SK-N-SH (cell line): ENCODE measurements around the gene METTL1. TPM values are rescaled to one million over a fixed set of nuclear protein-coding genes. Genes with fewer than 3 reads are reported as not detected.
A peak's percentile ranks its signal among the peaks of the same experiment; 100 is the strongest.

ENCODE experiments used
- CTCF ChIA-PET: fragments of 300-600, 350-600 bp; formaldehyde crosslinking; extraction: SDS; loops from one replicate; lab custom pipeline; 2021; lab: Yijun Ruan, JAX
- POLR2A ChIA-PET: fragments of 350-600 bp; sonication (Branson Sonifier 250); formaldehyde crosslinking; extraction: SDS; loops from one replicate; lab custom pipeline; 2020; ENCODE audit warnings: antibody characterized with exemption, inconsistent platforms; lab: Yijun Ruan, JAX
- DNase-seq: peaks from one replicate; pipeline ENCODE4 v3.0.0; 2012
- H2AFZ ChIP-seq: fragments of 200-600 bp; sonication (generic); 2 replicates; pipeline ENCODE4 v1.8.1; 2016; ENCODE audit warnings: antibody characterized with exemption, mild to moderate bottlenecking, low read depth
- H3F3A ChIP-seq: fragments of 200-600 bp; sonication (generic); replicated peaks from 2 replicates; pipeline ENCODE3; 2016; ENCODE audit warnings: antibody characterized with exemption, mild to moderate bottlenecking; ENCODE audit not compliant: insufficient read depth
- H3K27ac ChIP-seq, 2 experiments: fragments of 200-500 bp in 1 of 2; fragments of 200-600 bp in 1 of 2; sonication (Bioruptor generic) in 1 of 2; sonication (generic), shearing (Covaris generic) in 1 of 2; 2 replicates each; pipeline versions ENCODE4 v1.5.1 to v1.6.1; 2014 to 2016; ENCODE audit warnings: low read depth in 2 of 2, inconsistent platforms in 1 of 2, low read length in 1 of 2, mild to moderate bottlenecking in 1 of 2, mixed read lengths in 1 of 2
- H3K27me3 ChIP-seq: fragments of 200-600 bp; sonication (generic), shearing (Covaris generic); 2 replicates; pipeline ENCODE4 v1.6.1; 2016; ENCODE audit warnings: mixed run types; ENCODE audit not compliant: insufficient read depth
- H3K36me3 ChIP-seq, 2 experiments: fragments of 200-500 bp in 1 of 2; fragments of 200-600 bp in 1 of 2; sonication (Bioruptor generic) in 1 of 2; sonication (generic) in 1 of 2; replicated peaks in 1 of 2; 2 replicates each; pipeline versions ENCODE3 to v1.5.1; 2014 to 2016; ENCODE audit warnings: low read length in 1 of 2, mild to moderate bottlenecking in 1 of 2; ENCODE audit not compliant: insufficient read depth in 2 of 2, control insufficient read depth in 1 of 2
- H3K4me1 ChIP-seq, 2 experiments: fragments of 200-500 bp in 1 of 2; fragments of 200-600 bp in 1 of 2; sonication (Bioruptor generic) in 1 of 2; sonication (generic), shearing (Covaris generic) in 1 of 2; 2 replicates each; pipeline versions ENCODE4 v1.5.1 to v1.6.1; 2014 to 2016; ENCODE audit warnings: low read depth in 1 of 2, low read length in 1 of 2, mixed run types in 1 of 2; ENCODE audit not compliant: insufficient read depth in 2 of 2, control insufficient read depth in 1 of 2
- H3K4me2 ChIP-seq: fragments of 200-600 bp; sonication (generic), shearing (Covaris generic); 2 replicates; pipeline ENCODE4 v1.6.1; 2017; ENCODE audit warnings: mixed run types
- H3K4me3 ChIP-seq, 2 experiments: fragments of 200-500 bp in 1 of 2; fragments of 200-600 bp in 1 of 2; sonication (Bioruptor generic) in 1 of 2; sonication (generic), shearing (Covaris generic) in 1 of 2; 2 replicates each; pipeline versions ENCODE4 v1.5.1 to v1.8.1; 2014 to 2016; ENCODE audit warnings: low read depth in 2 of 2, inconsistent platforms in 1 of 2, low read length in 1 of 2, mild to moderate bottlenecking in 1 of 2, mixed read lengths in 1 of 2, moderate library complexity in 1 of 2
- H3K79me2 ChIP-seq: fragments of 200-600 bp; sonication (generic); 2 replicates; pipeline ENCODE4 v1.8.1; 2017; ENCODE audit warnings: mild to moderate bottlenecking; ENCODE audit not compliant: insufficient read depth
- H3K9ac ChIP-seq: fragments of 200-600 bp; sonication (generic); 2 replicates; pipeline ENCODE4 v1.6.1; 2017; ENCODE audit warnings: mixed run types
- H3K9me2 ChIP-seq: fragments of 200-600 bp; sonication (generic); 2 replicates; pipeline ENCODE4 v1.6.1; 2017; ENCODE audit warnings: mixed run types
- H3K9me3 ChIP-seq: fragments of 200-600 bp; sonication (generic); 2 replicates; pipeline ENCODE4 v1.6.1; 2017; ENCODE audit warnings: mixed run types, mild to moderate bottlenecking, moderate library complexity
- H4K20me1 ChIP-seq: fragments of 200-600 bp; sonication (generic); 2 replicates; pipeline ENCODE4 v1.6.1; 2017; ENCODE audit warnings: mild to moderate bottlenecking, mixed run types; ENCODE audit not compliant: insufficient read depth
- CHD2 ChIP-seq: fragments of 150-350 bp; IDR thresholded peaks from 2 replicates; pipeline ENCODE4 v1.6.1; 2018; ENCODE audit warnings: low read length; ENCODE audit not compliant: partially characterized antibody
- CTCF ChIP-seq: fragments of 200-600 bp; sonication (generic); IDR thresholded peaks from 2 replicates; pipeline ENCODE4 v1.6.1; 2017; ENCODE audit warnings: antibody characterized with exemption, mild to moderate bottlenecking, moderate library complexity
- EP300 ChIP-seq, 2 experiments: IDR thresholded peaks; 2 replicates each; pipeline versions ENCODE4 v1.4.0 to v1.6.1; 2012; ENCODE audit warnings: borderline replicate concordance in 1 of 2, low read depth in 1 of 2, low read length in 1 of 2
- FOXJ3 ChIP-seq: sonication (generic); formaldehyde crosslinking; IDR thresholded peaks from 2 replicates; pipeline ENCODE4 v1.5.1; 2020; ENCODE audit warnings: mild to moderate bottlenecking, missing genetic modification reagents
- IRF3 ChIP-seq: fragments of 150-350 bp; IDR thresholded peaks from 2 replicates; pipeline ENCODE4 v1.6.1; 2016; ENCODE audit warnings: mild to moderate bottlenecking, low read depth, low read length
- JUND ChIP-seq: IDR thresholded peaks from 2 replicates; pipeline ENCODE4 v1.4.0; 2012
- NRF1 ChIP-seq: IDR thresholded peaks from 2 replicates; pipeline ENCODE4 v1.6.1; 2012; ENCODE audit warnings: low read depth, mild to moderate bottlenecking, low read length
- POLR2AphosphoS5 ChIP-seq: IDR thresholded peaks from 2 replicates; pipeline ENCODE4 v1.6.1; 2012; ENCODE audit warnings: low read depth, low read length
- RAD21 ChIP-seq: IDR thresholded peaks from 2 replicates; pipeline ENCODE4 v1.6.1; 2012; ENCODE audit warnings: mild to moderate bottlenecking, low read length
- RCOR1 ChIP-seq: fragments of 150-350 bp; IDR thresholded peaks from 2 replicates; pipeline ENCODE4 v1.6.1; 2017; ENCODE audit warnings: antibody characterized with exemption, low read length
- REST ChIP-seq: IDR thresholded peaks from 2 replicates; pipeline ENCODE4 v1.6.1; 2012; ENCODE audit warnings: mild to moderate bottlenecking, low read depth, low read length, moderate library complexity
- TAF1 ChIP-seq: IDR thresholded peaks from 2 replicates; pipeline ENCODE4 v1.6.1; 2012; ENCODE audit warnings: low read depth, mild to moderate bottlenecking, low read length, moderate library complexity, borderline replicate concordance
- TEAD4 ChIP-seq: IDR thresholded peaks from 2 replicates; pipeline ENCODE4 v1.4.0; 2012; ENCODE audit warnings: mild to moderate bottlenecking, borderline replicate concordance; ENCODE audit not compliant: insufficient read depth
- USF1 ChIP-seq: IDR thresholded peaks from 2 replicates; pipeline ENCODE4 v1.4.0; 2012; ENCODE audit warnings: low read depth, borderline replicate concordance
- WGBS: methylation state at CpG from one replicate; pipeline ENCODE4 v1.1.6; 2017; ENCODE audit warnings: low lambda C conversion rate; 5-methylcytosine and 5-hydroxymethylcytosine counted together
- polyA plus RNA-seq, 3 experiments: library from polyadenylated mRNA; depleted of rRNA; stranded (reverse); fragments of >200 nt; gene quantifications; 2 replicates each; pipeline ENCODE4 v1.2.3, GENCODE V29; 2012
- TF ChIP-seq, protein P1 (sequence below): IDR thresholded peaks from 2 replicates; pipeline ENCODE4 v1.4.0; 2012; ENCODE audit warnings: low read depth, borderline replicate concordance
- TF ChIP-seq, protein P2 (sequence below): fragments of 150-350 bp; IDR thresholded peaks from 2 replicates; pipeline ENCODE4 v1.6.1; 2017; ENCODE audit warnings: antibody characterized with exemption, low read length, low read depth, borderline replicate concordance

The METTL1 gene
- polyA plus RNA-seq, 1 of the 3 experiments (the other 2 are of a cell fraction) = 28.0 TPM

DNA sequence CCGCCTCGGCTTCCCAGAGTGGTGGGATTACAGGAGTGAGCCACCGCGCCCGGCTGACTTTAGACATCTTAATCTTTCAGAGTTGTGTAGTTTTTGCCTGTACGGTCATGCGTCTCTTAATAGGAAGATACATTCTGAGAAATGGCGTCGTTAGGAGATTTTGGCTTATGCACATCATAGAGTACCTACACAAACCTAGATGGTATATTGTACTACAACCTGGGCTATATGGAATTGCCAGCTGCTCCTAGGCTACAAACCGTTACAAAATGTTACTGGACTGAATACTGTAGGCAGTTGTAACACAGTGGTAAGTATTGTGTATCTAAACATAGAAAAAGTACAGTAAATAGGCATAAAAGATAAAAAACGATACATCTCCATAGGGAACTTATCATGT lies 12.0 kb upstream of the METTL1 start:
- Histone ChIP-seq H4K20me1 (no peaks in the 10 kb centered on the region), H3K79me2 (peaks cover 36% of the 10 kb centered on the region), H3K4me1 (peaks cover 0 to 5% of the 10 kb centered on the region in 2 experiments; a peak in 1 of 4 replicates), H3K36me3 (peaks cover 24 to 41% of the 10 kb centered on the region in 2 experiments), H3K9me3 (no peaks in the 10 kb centered on the region), H2AFZ (no peak overlapping the region), H3K4me2 (peak overlapping the region; percentile 92; the same call in 1 of the 2 replicates), H3K27ac (no peak overlapping the region), H3K27me3 (no peaks in the 10 kb centered on the region), H3K9me2 (no peaks in the 10 kb centered on the region), H3F3A (peaks cover 18% of the 10 kb centered on the region), H3K9ac (no peak overlapping the region), H3K4me3 (no peak overlapping the region)
- CTCF ChIA-PET = interaction anchor here (0.6 to 2.0 kb wide), 7 partner anchors 19 to 122 kb away, joined by 3 to 9 read pairs (median 5); no protein-coding TSS in a partner anchor
- WGBS = 76% methylated on average over 11 of the region's 11 CpGs
- POLR2A ChIA-PET = no interaction called here
- TF ChIP-seq USF1 (no peak), TEAD4 (no peak), RAD21 (no peak), EP300 (IDR thresholded peaks at IDR 0.05; ENCODE audit: borderline replicate concordance in 1 of 2, low read depth in 1 of 2, low read length in 1 of 2) (no peak), JUND (no peak), FOXJ3 (CRISPR knock-in tag) (no peak), IRF3 (no peak), RCOR1 (no peak)
- DNase-seq = no peak

DNA sequence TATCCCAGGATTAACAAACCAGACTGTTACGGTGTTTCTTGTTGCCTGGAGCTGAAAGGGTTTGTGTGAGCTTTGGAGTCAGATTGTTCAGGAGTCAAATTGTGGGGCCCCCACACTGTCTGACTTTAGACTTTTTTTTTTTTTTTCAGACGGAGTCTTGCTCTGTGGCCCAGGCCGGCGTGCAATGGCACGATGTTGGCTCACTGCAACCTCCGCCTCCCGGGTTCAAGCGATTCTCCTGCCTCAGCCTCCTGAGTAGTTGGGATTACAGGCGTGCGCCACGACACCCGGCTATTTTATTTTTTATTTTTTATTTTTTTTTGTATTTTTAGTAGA lies 11.5 kb upstream of the METTL1 start:
- H3K4me1 ChIP-seq = peaks cover 0 to 5% of the 10 kb centered on the region in 2 experiments; a peak in 1 of 4 replicates
- H4K20me1 ChIP-seq = no peaks in the 10 kb centered on the region
- H2AFZ ChIP-seq = no peak overlapping the region
- no peak overlapping the region for H3K27ac ChIP-seq
- no peaks in the 10 kb centered on the region for H3K9me3 ChIP-seq
- peak overlapping the region; percentile 92 for H3K4me2 ChIP-seq
- H3K9ac ChIP-seq = peak overlapping the region; percentile 74
- H3K27me3 ChIP-seq = no peaks in the 10 kb centered on the region
- peaks cover 24 to 37% of the 10 kb centered on the region in 2 experiments for H3K36me3 ChIP-seq
- no peaks in the 10 kb centered on the region for H3K9me2 ChIP-seq
- no peak for DNase-seq
- 56% methylated on average over 12 of the region's 12 CpGs for WGBS
- ChIA-PET CTCF (interaction anchor here (0.6 to 2.0 kb wide), 20 partner anchors 9 to 1361 kb away, joined by 3 to 17 read pairs (median 4); partner anchors contain the start of gene CDK4), POLR2A (no interaction called here)
- peaks cover 36% of the 10 kb centered on the region for H3K79me2 ChIP-seq
- peaks cover 18% of the 10 kb centered on the region for H3F3A ChIP-seq
- H3K4me3 ChIP-seq = peak overlapping the region; percentile 82 to 93
- TF ChIP-seq POLR2AphosphoS5 = no peak
- no peak for TF ChIP-seq REST
- TF ChIP-seq NRF1 = no peak
- no peak for TF ChIP-seq RCOR1
- TF ChIP-seq, protein P1, sequence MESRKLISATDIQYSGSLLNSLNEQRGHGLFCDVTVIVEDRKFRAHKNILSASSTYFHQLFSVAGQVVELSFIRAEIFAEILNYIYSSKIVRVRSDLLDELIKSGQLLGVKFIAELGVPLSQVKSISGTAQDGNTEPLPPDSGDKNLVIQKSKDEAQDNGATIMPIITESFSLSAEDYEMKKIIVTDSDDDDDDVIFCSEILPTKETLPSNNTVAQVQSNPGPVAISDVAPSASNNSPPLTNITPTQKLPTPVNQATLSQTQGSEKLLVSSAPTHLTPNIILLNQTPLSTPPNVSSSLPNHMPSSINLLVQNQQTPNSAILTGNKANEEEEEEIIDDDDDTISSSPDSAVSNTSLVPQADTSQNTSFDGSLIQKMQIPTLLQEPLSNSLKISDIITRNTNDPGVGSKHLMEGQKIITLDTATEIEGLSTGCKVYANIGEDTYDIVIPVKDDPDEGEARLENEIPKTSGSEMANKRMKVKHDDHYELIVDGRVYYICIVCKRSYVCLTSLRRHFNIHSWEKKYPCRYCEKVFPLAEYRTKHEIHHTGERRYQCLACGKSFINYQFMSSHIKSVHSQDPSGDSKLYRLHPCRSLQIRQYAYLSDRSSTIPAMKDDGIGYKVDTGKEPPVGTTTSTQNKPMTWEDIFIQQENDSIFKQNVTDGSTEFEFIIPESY = no peak
- TF ChIP-seq, protein P2, sequence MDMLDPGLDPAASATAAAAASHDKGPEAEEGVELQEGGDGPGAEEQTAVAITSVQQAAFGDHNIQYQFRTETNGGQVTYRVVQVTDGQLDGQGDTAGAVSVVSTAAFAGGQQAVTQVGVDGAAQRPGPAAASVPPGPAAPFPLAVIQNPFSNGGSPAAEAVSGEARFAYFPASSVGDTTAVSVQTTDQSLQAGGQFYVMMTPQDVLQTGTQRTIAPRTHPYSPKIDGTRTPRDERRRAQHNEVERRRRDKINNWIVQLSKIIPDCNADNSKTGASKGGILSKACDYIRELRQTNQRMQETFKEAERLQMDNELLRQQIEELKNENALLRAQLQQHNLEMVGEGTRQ = no peak
- no peak for TF ChIP-seq RAD21
- TF ChIP-seq EP300 (IDR thresholded peaks at IDR 0.05; ENCODE audit: borderline replicate concordance in 1 of 2, low read depth in 1 of 2, low read length in 1 of 2) = no peak
- no peak for TF ChIP-seq TAF1
- TF ChIP-seq CTCF = no peak
- TF ChIP-seq CHD2 = no peak
